Measurements from ENCODE around the gene SPATA31D3.
"Not testable (repeated sequence)": the region's sequence is repeated elsewhere in the genome, so short reads cannot be mapped to it uniquely, and the experiment has no call there.

Gene SPATA31D3

GRCh38 chr9:81943393-81943792, at the start of gene SPATA31D3:
Gene SPATA31D3, plus strand, starts transcription at chr9:81943500. Its CDS starts 86 bp downstream, at chr9:81943586.
- not testable (repeated sequence) for DNase-seq (ENCODE audit: low read depth)

- no peak for DNase-seq (ENCODE audit: low read depth)
Observed at GRCh38 chr9:81893929-81894328, 49.4 kb upstream of the SPATA31D3 start.

GRCh38 chr9:81894891-81895290, 48.4 kb upstream of the SPATA31D3 start:
- DNase-seq (ENCODE audit: low read depth): no peak

GRCh38 chr9:81896070-81896469, 47.2 kb upstream of the SPATA31D3 start:
- DNase-seq (ENCODE audit: low read depth): no peak

- no peak for DNase-seq (ENCODE audit: low read depth)
Observed at GRCh38 chr9:81898851-81899250, 44.4 kb upstream of the SPATA31D3 start.

- DNase-seq (ENCODE audit: low read depth): no peak
Observed at GRCh38 chr9:81902196-81902595, 41.1 kb upstream of the SPATA31D3 start.

- DNase-seq (ENCODE audit: low read depth): no peak
Observed at GRCh38 chr9:81902626-81903025, 40.7 kb upstream of the SPATA31D3 start.

- no peak for DNase-seq (ENCODE audit: low read depth)
Observed at GRCh38 chr9:81906671-81907070, 36.6 kb upstream of the SPATA31D3 start.

- DNase-seq (ENCODE audit: low read depth): no peak
Observed at GRCh38 chr9:81912135-81912534, 31.2 kb upstream of the SPATA31D3 start.

- no peak for DNase-seq (ENCODE audit: low read depth)
Observed at GRCh38 chr9:81915801-81916505, 27.3 kb upstream of the SPATA31D3 start.

GRCh38 chr9:81918507-81918906, 24.8 kb upstream of the SPATA31D3 start:
- DNase-seq (ENCODE audit: low read depth): not testable (repeated sequence)

GRCh38 chr9:81928305-81928704, 15.0 kb upstream of the SPATA31D3 start, which contains the start of gene SPATA31D4:
Gene SPATA31D4, plus strand, starts transcription at chr9:81928428. Its CDS starts 86 bp downstream, at chr9:81928514.
- not testable (repeated sequence) for DNase-seq (ENCODE audit: low read depth)

- not testable (repeated sequence) for DNase-seq (ENCODE audit: low read depth)
Observed at GRCh38 chr9:81930147-81930546, 13.2 kb upstream of the SPATA31D3 start.

GRCh38 chr9:81933547-81933946, 9.8 kb upstream of the SPATA31D3 start:
- DNase-seq (ENCODE audit: low read depth): not testable (repeated sequence)

GRCh38 chr9:81948650-81949049, 5.3 kb downstream of the SPATA31D3 start:
- DNase-seq (ENCODE audit: low read depth): not testable (repeated sequence)

GRCh38 chr9:81953096-81953495, 9.8 kb downstream of the SPATA31D3 start:
- DNase-seq (ENCODE audit: low read depth): no peak

GRCh38 chr9:81955625-81956024, 12.3 kb downstream of the SPATA31D3 start:
- no peak for DNase-seq (ENCODE audit: low read depth)

GRCh38 chr9:81964218-81965171, 21.2 kb downstream of the SPATA31D3 start:
- no peak for DNase-seq (ENCODE audit: low read depth)

GRCh38 chr9:81968026-81968425, 24.7 kb downstream of the SPATA31D3 start:
- DNase-seq (ENCODE audit: low read depth): no peak

GRCh38 chr9:81969971-81970370, 26.7 kb downstream of the SPATA31D3 start:
- DNase-seq (ENCODE audit: low read depth): no peak

- DNase-seq (ENCODE audit: low read depth): no peak
Observed at GRCh38 chr9:81971727-81972126, 28.4 kb downstream of the SPATA31D3 start.

- DNase-seq (ENCODE audit: low read depth): no peak
Observed at GRCh38 chr9:81974764-81975163, 31.5 kb downstream of the SPATA31D3 start.

GRCh38 chr9:81976351-81976750, 33.1 kb downstream of the SPATA31D3 start:
- DNase-seq (ENCODE audit: low read depth): no peak
